Skeletal muscle satellite cell (primary cell): ENCODE results near the gene TCAP.

ENCODE experiments used
- H3K27me3 ChIP-seq: 2 replicates; pipeline ENCODE4 v1.7.0; 2013; ENCODE audit warnings: low read length; ENCODE audit not compliant: control insufficient read depth, insufficient read depth
- H3K36me3 ChIP-seq: 2 replicates; pipeline ENCODE4 v1.7.0; 2013; ENCODE audit warnings: mild to moderate bottlenecking, control low read depth, low read length; ENCODE audit not compliant: insufficient read depth
- H3K4me1 ChIP-seq: 2 replicates; pipeline ENCODE4 v1.7.0; 2013; ENCODE audit warnings: low read length; ENCODE audit not compliant: control insufficient read depth, insufficient read depth
- H3K4me2 ChIP-seq: 2 replicates; pipeline ENCODE4 v1.7.0; 2013; ENCODE audit warnings: mild to moderate bottlenecking, low read length
- H3K4me3 ChIP-seq: 2 replicates; pipeline ENCODE4 v1.7.0; 2013; ENCODE audit warnings: low read length
- H3K9ac ChIP-seq: 2 replicates; pipeline ENCODE4 v1.7.0; 2013; ENCODE audit warnings: mild to moderate bottlenecking, low read depth, low read length, moderate library complexity
- H3K9me3 ChIP-seq: replicated peaks from 2 replicates; pipeline ENCODE4 v1.7.0; 2013; ENCODE audit warnings: mild to moderate bottlenecking, control low read depth, low read length

TCAP gene

GRCh38 chr17:39673335-39674081 lies 8.4 kb downstream of the TCAP start:
- no peaks in the 10 kb centered on the region for H3K9me3 ChIP-seq
- H3K4me3 ChIP-seq, result no peak overlapping the region
- no peak overlapping the region for H3K9ac ChIP-seq
- no peak overlapping the region for H3K4me2 ChIP-seq
- H3K4me1 ChIP-seq, result peaks cover 3% of the 10 kb centered on the region
- H3K27me3 ChIP-seq, result peaks cover 33% of the 10 kb centered on the region
- H3K36me3 ChIP-seq, result no peaks in the 10 kb centered on the region

GRCh38 chr17:39674179-39674578 lies 9.0 kb downstream of the TCAP start:
- H3K4me1 ChIP-seq, result no peaks in the 10 kb centered on the region
- no peaks in the 10 kb centered on the region for H3K9me3 ChIP-seq
- H3K4me2 ChIP-seq, result no peak overlapping the region
- H3K9ac ChIP-seq, result no peak overlapping the region
- no peak overlapping the region for H3K4me3 ChIP-seq
- peaks cover 29% of the 10 kb centered on the region for H3K27me3 ChIP-seq
- no peaks in the 10 kb centered on the region for H3K36me3 ChIP-seq

- Histone ChIP-seq H3K9ac (no peak overlapping the region), H3K9me3 (no peaks in the 10 kb centered on the region), H3K4me1 (no peaks in the 10 kb centered on the region), H3K4me2 (no peak overlapping the region), H3K36me3 (no peaks in the 10 kb centered on the region), H3K27me3 (peaks cover 22% of the 10 kb centered on the region), H3K4me3 (no peak overlapping the region)
Measured at GRCh38 chr17:39674702-39675389, 9.7 kb downstream of the TCAP start.

- Histone ChIP-seq H3K4me1 (no peaks in the 10 kb centered on the region), H3K9ac (no peak overlapping the region), H3K9me3 (no peaks in the 10 kb centered on the region), H3K4me3 (no peak overlapping the region), H3K4me2 (no peak overlapping the region), H3K27me3 (peaks cover 16% of the 10 kb centered on the region), H3K36me3 (no peaks in the 10 kb centered on the region)
Measured at GRCh38 chr17:39675390-39676082, 10.4 kb downstream of the TCAP start.

- H3K36me3 ChIP-seq, result no peaks in the 10 kb centered on the region
- peaks cover 8% of the 10 kb centered on the region for H3K27me3 ChIP-seq
- H3K9ac ChIP-seq, result no peak overlapping the region
- H3K4me2 ChIP-seq, result no peak overlapping the region
- no peaks in the 10 kb centered on the region for H3K9me3 ChIP-seq
- H3K4me3 ChIP-seq, result no peak overlapping the region
- H3K4me1 ChIP-seq, result no peaks in the 10 kb centered on the region
Measured at GRCh38 chr17:39676198-39676819, 11.2 kb downstream of the TCAP start.

GRCh38 chr17:39677072-39677471 lies 11.9 kb downstream of the TCAP start:
- Histone ChIP-seq H3K36me3 (no peaks in the 10 kb centered on the region), H3K27me3 (peaks cover under 1% of the 10 kb centered on the region), H3K9ac (no peak overlapping the region), H3K9me3 (no peaks in the 10 kb centered on the region), H3K4me1 (no peaks in the 10 kb centered on the region), H3K4me2 (no peak overlapping the region), H3K4me3 (no peak overlapping the region)

GRCh38 chr17:39677542-39678339 lies 12.6 kb downstream of the TCAP start:
- Histone ChIP-seq H3K27me3 (no peaks in the 10 kb centered on the region), H3K9ac (no peak overlapping the region), H3K4me1 (no peaks in the 10 kb centered on the region), H3K4me3 (no peak overlapping the region), H3K36me3 (no peaks in the 10 kb centered on the region), H3K4me2 (no peak overlapping the region), H3K9me3 (no peaks in the 10 kb centered on the region)

GRCh38 chr17:39678340-39679116 lies 13.4 kb downstream of the TCAP start:
- H3K9ac ChIP-seq, result no peak overlapping the region
- H3K4me1 ChIP-seq, result no peaks in the 10 kb centered on the region
- H3K9me3 ChIP-seq, result no peaks in the 10 kb centered on the region
- no peak overlapping the region for H3K4me2 ChIP-seq
- H3K36me3 ChIP-seq, result no peaks in the 10 kb centered on the region
- no peak overlapping the region for H3K4me3 ChIP-seq
- H3K27me3 ChIP-seq, result no peaks in the 10 kb centered on the region

GRCh38 chr17:39679521-39680192 lies 14.5 kb downstream of the TCAP start:
- Histone ChIP-seq H3K4me2 (no peak overlapping the region), H3K27me3 (no peaks in the 10 kb centered on the region), H3K36me3 (no peaks in the 10 kb centered on the region), H3K9me3 (no peaks in the 10 kb centered on the region), H3K4me1 (no peaks in the 10 kb centered on the region), H3K4me3 (no peak overlapping the region), H3K9ac (no peak overlapping the region)

- peaks cover 2% of the 10 kb centered on the region for H3K36me3 ChIP-seq
- H3K27me3 ChIP-seq, result no peaks in the 10 kb centered on the region
- H3K4me1 ChIP-seq, result peaks cover 3% of the 10 kb centered on the region
- H3K9me3 ChIP-seq, result no peaks in the 10 kb centered on the region
- H3K4me2 ChIP-seq, result no peak overlapping the region
- H3K4me3 ChIP-seq, result no peak overlapping the region
- no peak overlapping the region for H3K9ac ChIP-seq
Measured at GRCh38 chr17:39683295-39683939, 18.3 kb downstream of the TCAP start.
